HG02943 (cell line): ENCODE results near the gene ARFIP2.

Experiments
- ATAC-seq: cut with Tn5 transposase; IDR thresholded peaks from one replicate; pipeline ENCODE4 v1.9.1; 2021; ENCODE audit warnings: mild to moderate bottlenecking, low read depth, moderate library complexity; ENCODE audit not compliant: unreplicated experiment

Gene ARFIP2

DNA sequence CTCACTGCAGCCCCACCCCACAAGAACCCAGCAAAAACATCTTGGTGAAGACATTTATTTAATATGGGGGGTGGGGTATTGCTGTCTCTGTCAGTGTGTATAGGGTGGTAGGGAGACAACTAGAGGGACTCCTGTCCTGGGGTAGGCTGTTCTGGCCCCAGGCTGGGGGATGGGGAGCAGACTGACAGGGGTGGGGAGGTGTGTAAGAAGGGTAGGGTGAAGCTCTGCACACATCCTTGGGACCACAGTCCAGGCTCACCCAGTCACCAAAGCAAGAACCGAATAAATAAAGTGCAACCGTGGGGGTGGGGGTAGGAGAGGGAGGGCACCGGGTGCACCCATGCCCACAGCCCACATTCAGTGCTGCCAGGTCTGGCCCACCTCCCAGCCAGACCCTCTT, 32.6 kb downstream of the ARFIP2 start:
- ATAC-seq, result no peak

DNA sequence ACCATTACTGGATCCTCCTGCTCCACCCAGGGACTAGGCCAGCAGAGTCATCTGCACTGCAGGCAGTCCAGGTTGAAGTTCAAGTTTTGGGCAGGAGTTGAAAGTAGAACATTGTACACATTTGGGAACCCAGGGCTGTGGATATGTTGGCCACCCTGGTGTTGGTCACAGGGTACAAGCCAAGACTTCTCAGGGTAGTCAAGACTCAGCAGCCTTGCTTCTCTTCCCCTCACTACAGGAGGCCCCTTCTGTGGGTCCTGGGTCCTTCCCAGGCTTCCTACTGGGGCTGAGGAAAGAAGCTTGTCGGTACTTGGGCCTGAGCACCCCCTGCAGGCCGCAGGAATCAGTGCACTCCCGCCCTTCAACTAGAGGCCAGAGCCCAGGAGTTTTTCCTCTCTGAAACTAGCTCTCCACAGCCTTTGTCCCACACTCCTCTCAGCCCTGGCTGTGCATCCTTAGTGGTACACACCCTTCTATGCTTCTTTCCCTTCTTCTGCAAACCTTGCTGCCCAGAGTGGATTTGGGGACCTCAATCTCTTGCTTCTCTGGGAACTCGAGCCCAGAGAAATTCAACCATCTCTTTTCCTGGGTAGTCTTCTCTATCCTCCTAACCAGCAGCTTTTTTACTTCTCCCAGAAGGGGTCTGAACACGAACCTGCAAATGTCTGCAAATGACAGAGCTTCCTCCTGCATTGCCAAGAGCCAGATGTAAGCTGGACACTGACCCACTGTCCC, 37.7 kb downstream of the ARFIP2 start:
- ATAC-seq, result peak; percentile 62

DNA sequence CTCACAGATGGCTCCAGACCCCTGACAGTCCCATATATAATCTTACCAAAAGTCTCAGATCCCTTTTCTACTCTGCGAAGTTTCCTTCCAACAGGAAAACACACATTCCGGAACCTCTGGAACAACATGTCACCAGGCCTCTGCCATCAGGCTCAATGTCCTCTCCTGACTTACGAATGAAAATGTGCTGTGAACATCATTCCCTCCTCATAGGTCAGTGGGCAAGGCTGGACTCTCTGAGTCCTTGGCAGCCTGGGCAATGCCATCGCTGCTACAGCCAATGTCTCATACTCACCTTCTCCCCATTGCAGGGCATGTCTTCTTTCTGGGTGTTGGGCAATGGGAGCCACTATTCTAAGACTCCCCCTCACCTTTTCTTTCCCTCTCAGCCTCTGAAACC, 38.7 kb downstream of the ARFIP2 start:
- no peak for ATAC-seq

DNA sequence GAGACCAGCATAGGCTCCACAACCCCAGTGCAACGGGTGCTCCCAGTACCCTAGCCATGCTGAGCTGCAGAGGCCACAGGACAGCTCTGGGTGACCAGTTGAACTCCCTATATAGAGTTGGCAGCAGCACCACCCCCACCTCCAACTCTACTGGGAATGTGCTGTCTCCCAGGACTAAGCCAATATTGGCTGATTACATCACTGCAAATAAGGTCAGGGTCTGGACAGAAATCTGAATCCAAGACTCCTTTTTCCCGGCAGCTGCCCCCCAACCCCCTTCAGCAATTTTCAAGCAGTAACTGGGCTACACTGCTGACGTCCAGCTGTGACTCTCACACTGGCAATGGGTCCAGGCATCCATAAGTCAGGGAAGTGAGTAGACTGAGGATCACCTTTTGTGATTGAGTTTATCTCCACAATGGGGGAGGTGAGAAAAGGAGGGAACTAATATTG, 40.2 kb downstream of the ARFIP2 start, which contains the start of gene HPX:
Gene HPX, minus strand, starts transcription at position 82 of the 453 bp plus-strand sequence. Its CDS starts 24 bp downstream, at position 58.
- no peak for ATAC-seq

DNA sequence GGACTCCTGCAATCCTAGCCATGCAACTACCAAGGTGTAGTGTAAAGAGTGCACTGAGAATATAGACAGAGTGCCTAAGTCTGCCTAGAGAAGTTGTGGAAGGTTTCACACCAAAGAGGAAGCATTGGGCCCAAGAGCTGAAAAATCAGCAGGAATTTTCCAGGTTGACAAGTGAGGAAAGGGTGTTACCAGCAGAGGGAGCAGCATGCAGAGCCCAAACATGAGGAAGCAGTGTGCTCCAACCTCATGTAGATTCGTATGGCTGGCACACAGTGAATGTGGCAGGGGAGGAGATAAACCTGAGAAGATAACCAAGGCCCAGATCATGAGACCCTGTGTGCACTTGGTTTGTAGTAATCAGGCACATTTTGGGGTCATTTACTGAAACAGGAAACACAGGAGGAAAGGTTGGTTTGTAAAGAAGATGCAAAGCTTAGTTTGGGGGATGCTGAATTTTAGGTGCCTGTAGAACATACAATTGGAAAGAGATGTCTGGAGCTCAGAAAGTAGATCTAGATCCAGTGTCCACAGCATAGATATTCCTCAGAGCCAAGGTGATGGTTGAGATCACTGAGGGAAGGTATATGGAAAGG, 42.1 kb downstream of the ARFIP2 start:
- ATAC-seq, result no peak

DNA sequence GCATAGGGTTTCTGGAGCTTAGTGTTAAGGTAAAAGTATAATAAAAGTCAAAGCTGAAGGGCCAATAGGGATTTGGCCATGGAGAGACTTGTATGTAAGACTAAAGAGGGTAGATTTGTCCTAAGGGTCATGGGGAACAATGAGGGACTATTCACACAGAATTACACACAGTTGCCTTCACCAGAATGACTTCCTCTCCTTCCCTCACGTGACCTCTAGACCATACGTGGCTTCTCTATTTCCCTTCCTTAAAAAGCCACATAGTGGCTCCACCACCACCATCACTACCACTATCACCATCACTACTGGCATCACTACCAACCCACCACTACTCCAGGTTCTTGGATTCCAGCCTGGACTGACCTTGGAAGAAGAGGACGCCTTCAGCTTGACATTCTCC, 43.1 kb downstream of the ARFIP2 start:
- ATAC-seq, result no peak

DNA sequence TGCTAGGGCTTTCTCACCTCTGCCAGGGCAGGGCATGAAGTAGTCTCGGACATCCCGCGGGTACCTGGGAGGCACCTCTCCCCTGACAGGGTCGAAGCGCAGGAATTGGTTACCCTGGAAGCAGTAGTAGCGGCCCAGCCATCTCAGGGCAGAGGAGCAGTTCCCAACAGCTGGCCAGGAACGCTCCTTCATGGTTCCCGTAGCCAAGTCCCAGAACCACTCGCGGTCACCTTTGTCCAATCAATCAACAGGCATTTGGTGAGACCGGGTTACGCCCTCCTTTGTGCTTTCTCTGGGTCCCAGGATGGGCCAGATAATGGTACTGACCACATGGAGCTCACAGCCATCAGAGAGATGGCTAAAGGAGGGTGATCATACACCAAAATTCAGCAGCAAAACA, 43.7 kb downstream of the ARFIP2 start:
- no peak for ATAC-seq

DNA sequence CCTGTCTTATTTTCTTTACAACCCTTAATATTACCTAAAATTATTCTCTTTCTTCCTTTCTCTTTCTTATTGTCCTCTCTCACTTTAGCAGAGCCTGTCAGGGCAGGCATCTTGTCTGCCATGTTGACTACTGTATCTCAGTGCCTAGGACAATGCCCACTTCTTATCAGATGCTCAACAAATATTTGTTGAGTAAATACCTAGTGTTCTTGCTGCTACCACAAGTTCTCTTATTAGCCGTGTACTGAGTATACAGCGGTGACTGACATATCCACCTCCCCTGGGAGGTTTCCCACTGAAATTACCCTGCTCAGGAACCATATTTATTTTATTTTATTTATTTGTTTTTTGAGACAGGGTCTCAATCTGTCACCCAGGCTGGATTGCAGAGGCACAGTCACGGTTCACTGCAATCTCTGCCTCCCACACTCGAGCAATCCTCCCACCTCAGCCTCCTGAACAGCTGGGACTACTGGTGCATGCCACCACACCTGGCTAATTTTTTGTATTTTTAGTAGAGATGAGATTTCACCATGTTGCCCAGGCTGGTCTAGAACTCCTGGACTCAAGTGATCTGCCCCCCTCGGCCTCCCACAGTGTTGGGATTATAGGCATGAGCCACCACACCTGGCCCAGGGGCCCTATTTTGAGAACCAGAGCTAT, 47.0 kb downstream of the ARFIP2 start:
- no peak for ATAC-seq

DNA sequence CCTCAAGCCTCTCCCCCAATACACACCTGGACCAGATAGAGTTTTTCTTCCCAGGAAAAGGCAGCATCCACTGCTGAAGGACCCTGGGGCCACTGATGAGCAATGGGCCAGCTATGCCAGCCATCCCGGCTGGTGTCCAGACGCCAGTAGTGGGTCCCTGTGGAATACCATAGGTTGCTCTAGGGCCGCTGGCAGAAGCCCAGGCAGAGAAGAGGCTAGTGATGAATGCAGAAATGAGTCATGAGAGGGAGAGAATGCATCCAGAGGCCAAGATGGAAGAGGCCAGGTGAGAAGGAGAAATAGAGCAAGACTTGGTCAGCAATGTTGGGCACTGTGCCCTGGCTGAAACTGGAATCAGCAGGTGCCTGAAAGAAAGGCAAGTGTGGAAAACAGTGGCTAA, 49.3 kb downstream of the ARFIP2 start:
- no peak for ATAC-seq

DNA sequence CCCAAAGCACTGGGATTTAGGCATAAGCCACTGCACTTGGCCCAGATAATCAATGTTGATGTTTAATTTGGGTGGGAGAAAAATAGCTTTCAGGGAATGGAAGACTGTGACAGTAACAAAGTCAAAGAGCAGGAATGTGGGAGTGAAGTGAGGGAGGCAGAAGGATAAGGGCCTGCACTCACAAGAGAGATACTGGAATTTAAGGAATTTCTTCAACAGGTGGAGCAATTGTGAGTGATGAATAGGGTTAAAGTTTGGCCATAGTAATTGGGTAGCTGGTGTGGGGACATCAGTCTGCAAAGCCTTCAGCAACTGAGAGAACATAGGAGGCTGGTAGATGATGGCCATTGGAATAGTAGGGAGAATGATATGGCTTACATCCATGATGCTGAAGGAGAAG, 53.6 kb downstream of the ARFIP2 start:
- ATAC-seq, result no peak
